NT2/D1 (cell line): Measurements from ENCODE around the gene EIF1.

Experiments used
- SUZ12 ChIP-seq: IDR thresholded peaks from 2 replicates; pipeline ENCODE4 v1.6.1; 2011; ENCODE audit not compliant: insufficient read length, insufficient read depth; ENCODE audit errors: extremely low read depth
- YY1 ChIP-seq: IDR thresholded peaks from 2 replicates; pipeline ENCODE4 v1.6.1; 2011; ENCODE audit not compliant: insufficient read length, insufficient read depth
- ZNF274 ChIP-seq: IDR thresholded peaks from 2 replicates; pipeline ENCODE4 v1.6.1; 2011; ENCODE audit warnings: mild to moderate bottlenecking, low read depth, low read length

DNA sequence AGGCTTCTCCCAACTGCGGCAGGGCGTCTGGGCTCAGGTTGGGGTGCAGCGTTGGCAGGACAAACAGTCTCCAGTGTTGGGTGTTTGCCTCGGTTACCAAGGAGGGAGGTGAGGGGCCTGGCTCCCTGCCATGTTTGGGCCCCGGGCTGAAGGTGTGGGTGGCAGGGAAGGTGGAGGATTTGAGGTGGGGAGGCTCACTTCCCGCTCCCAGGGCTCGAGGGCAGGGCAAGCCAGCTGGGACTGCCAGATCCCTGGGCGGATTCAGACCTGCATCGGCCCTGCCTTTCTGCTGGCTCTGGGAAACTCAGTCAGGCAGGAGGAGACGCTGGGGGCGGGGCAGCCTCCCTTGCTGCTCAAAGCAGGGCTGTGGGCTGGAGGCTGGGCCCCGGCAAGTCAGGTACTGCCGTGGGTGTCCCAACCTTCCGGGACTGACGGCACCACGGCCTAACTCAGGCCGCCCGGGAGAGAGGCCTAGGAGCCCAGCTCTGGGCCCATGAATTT lies 33.0 kb upstream of the EIF1 start:
- no peak for TF ChIP-seq YY1
- no peak for TF ChIP-seq SUZ12
- no peak for TF ChIP-seq ZNF274
